IMR-90 (cell line): ENCODE results near the gene PHF20. TPM values are rescaled to one million over a fixed set of nuclear protein-coding genes. Genes with fewer than 3 reads are reported as not detected.

ENCODE experiments used
- ATAC-seq: fragments of 200-7000 bp; cut with Tn5 transposase; 2 replicates; pipeline ENCODE4 v1.9.1; 2020; ENCODE audit warnings: low read depth, mild to moderate bottlenecking, moderate library complexity
- BruUV-seq: library from RNA; stranded (reverse); fragments of 400-500 nt; replicated peaks from 2 replicates; lab custom pipeline; 2021; lab: Mats Ljungman, UMichigan
- CTCF ChIA-PET: fragments of 300-600 bp; formaldehyde crosslinking; extraction: SDS; loops from one replicate; lab custom pipeline; 2021; ENCODE audit warnings: antibody characterized with exemption; lab: Yijun Ruan, JAX
- POLR2A ChIA-PET: fragments of 300-600 bp; sonication (Branson Sonifier 250); formaldehyde crosslinking; loops from one replicate; lab custom pipeline; 2022; ENCODE audit warnings: antibody characterized with exemption; ENCODE audit not compliant: unreplicated experiment; lab: Charles Lee
- DNase-seq: peaks from one replicate; pipeline ENCODE4 v3.0.0; 2013
- H2AFZ ChIP-seq: replicated peaks from 2 replicates; pipeline ENCODE3; 2013; ENCODE audit warnings: low read length, mild to moderate bottlenecking; ENCODE audit not compliant: poor library complexity
- H2AK5ac ChIP-seq: 2 replicates; pipeline ENCODE4 v1.6.1; 2013; ENCODE audit warnings: low read depth, low read length, inconsistent platforms
- H2AK9ac ChIP-seq: replicated peaks from 2 replicates; pipeline ENCODE3; 2013; ENCODE audit warnings: mild to moderate bottlenecking, low read depth, low read length, moderate library complexity; ENCODE audit not compliant: poor library complexity
- H2BK120ac ChIP-seq: 2 replicates; pipeline ENCODE4 v1.6.1; 2013; ENCODE audit warnings: low read depth, low read length, inconsistent platforms
- H2BK15ac ChIP-seq: 3 replicates; pipeline ENCODE4 v1.6.1; 2013; ENCODE audit warnings: low read depth, low read length, inconsistent platforms
- H2BK20ac ChIP-seq: 2 replicates; pipeline ENCODE4 v1.6.1; 2013; ENCODE audit warnings: low read depth, mild to moderate bottlenecking, inconsistent platforms, low read length, moderate library complexity
- H2BK5ac ChIP-seq: 2 replicates; pipeline ENCODE4 v1.6.1; 2013; ENCODE audit warnings: mild to moderate bottlenecking, low read depth, low read length, inconsistent platforms; ENCODE audit not compliant: poor library complexity, severe bottlenecking
- H3K14ac ChIP-seq: replicated peaks from 2 replicates; pipeline ENCODE4 v1.6.1; 2013; ENCODE audit warnings: low read depth, low read length, inconsistent platforms
- H3K18ac ChIP-seq: 2 replicates; pipeline ENCODE4 v1.6.1; 2013; ENCODE audit warnings: low read depth, low read length, control low read depth
- H3K23ac ChIP-seq: 2 replicates; pipeline ENCODE4 v1.6.1; 2013; ENCODE audit warnings: low read depth, low read length, inconsistent platforms
- H3K27ac ChIP-seq: 2 replicates; pipeline ENCODE4 v1.5.1; 2013; ENCODE audit warnings: mild to moderate bottlenecking, control low read depth, low read length; ENCODE audit not compliant: insufficient read depth
- H3K27me3 ChIP-seq: 2 replicates; pipeline ENCODE4 v1.6.1; 2013; ENCODE audit warnings: low read length; ENCODE audit not compliant: control insufficient read depth, insufficient read depth
- H3K36me3 ChIP-seq: 2 replicates; pipeline ENCODE4 v1.6.1; 2013; ENCODE audit warnings: low read length, mixed read lengths; ENCODE audit not compliant: control insufficient read depth, insufficient read depth
- H3K4ac ChIP-seq: 2 replicates; pipeline ENCODE4 v1.6.1; 2013; ENCODE audit warnings: low read depth, low read length, inconsistent platforms
- H3K4me1 ChIP-seq: 2 replicates; pipeline ENCODE4 v1.6.1; 2013; ENCODE audit warnings: low read length, mixed read lengths; ENCODE audit not compliant: control insufficient read depth, insufficient read depth
- H3K4me2 ChIP-seq: 2 replicates; pipeline ENCODE4 v1.6.1; 2013; ENCODE audit warnings: low read depth, mild to moderate bottlenecking, control low read depth, low read length, moderate library complexity
- H3K4me3 ChIP-seq: 2 replicates; pipeline ENCODE4 v1.5.1; 2013; ENCODE audit warnings: low read depth, mild to moderate bottlenecking, control low read depth, low read length, moderate library complexity; ENCODE audit not compliant: insufficient read depth
- H3K56ac ChIP-seq: 2 replicates; pipeline ENCODE4 v1.6.1; 2013; ENCODE audit warnings: low read length, inconsistent platforms; ENCODE audit not compliant: insufficient read depth; ENCODE audit errors: extremely low read depth
- H3K79me1 ChIP-seq, 2 experiments: 2 replicates each; pipeline ENCODE4 v1.6.1; 2013; ENCODE audit warnings: low read length in 2 of 2, inconsistent platforms in 1 of 2, low read depth in 1 of 2
- H3K9ac ChIP-seq: 2 replicates; pipeline ENCODE4 v1.6.1; 2013; ENCODE audit warnings: low read depth, low read length, control low read depth
- H3K9me1 ChIP-seq: 2 replicates; pipeline ENCODE4 v1.6.1; 2013; ENCODE audit warnings: low read length, inconsistent platforms; ENCODE audit not compliant: insufficient read depth
- H3K9me3 ChIP-seq: 2 replicates; pipeline ENCODE4 v1.6.1; 2013; ENCODE audit warnings: low read length; ENCODE audit not compliant: control insufficient read depth, insufficient read depth
- H4K20me1 ChIP-seq: 2 replicates; pipeline ENCODE4 v1.6.1; 2013; ENCODE audit warnings: low read length, inconsistent platforms; ENCODE audit not compliant: insufficient read depth
- H4K5ac ChIP-seq: 2 replicates; pipeline ENCODE4 v1.6.1; 2013; ENCODE audit warnings: mild to moderate bottlenecking, low read depth, low read length, control low read depth
- H4K8ac ChIP-seq, 2 experiments: 2 replicates each; pipeline ENCODE4 v1.6.1; 2013; ENCODE audit warnings: low read depth in 2 of 2, low read length in 2 of 2, control low read depth in 1 of 2, inconsistent platforms in 1 of 2
- H4K91ac ChIP-seq: 2 replicates; pipeline ENCODE4 v1.6.1; 2013; ENCODE audit warnings: low read depth, low read length, inconsistent platforms; ENCODE audit not compliant: insufficient read depth
- BHLHE40 ChIP-seq: fragments of 150-350 bp; IDR thresholded peaks from 2 replicates; pipeline ENCODE4 v1.6.1; 2016; ENCODE audit warnings: mild to moderate bottlenecking, low read depth, low read length
- CEBPB ChIP-seq: IDR thresholded peaks from 2 replicates; pipeline ENCODE4 v1.6.1; 2012; ENCODE audit warnings: low read depth, low read length, improper control_type of control experiment
- CHD1 ChIP-seq: IDR thresholded peaks from 2 replicates; pipeline ENCODE4 v1.6.1; 2012; ENCODE audit warnings: low read depth, low read length, improper control_type of control experiment
- CTCF ChIP-seq: conservative IDR thresholded peaks from 2 replicates; pipeline ENCODE4 v1.5.1; 2012; ENCODE audit warnings: mild to moderate bottlenecking, low read depth, low read length, improper control_type of control experiment
- ELK1 ChIP-seq: fragments of 150-350 bp; IDR thresholded peaks from 2 replicates; pipeline ENCODE4 v1.6.1; 2016; ENCODE audit warnings: low read depth, mild to moderate bottlenecking, low read length, moderate library complexity, borderline replicate concordance
- FOS ChIP-seq: fragments of 150-350 bp; IDR thresholded peaks from 2 replicates; pipeline ENCODE4 v1.6.1; 2016; ENCODE audit warnings: low read depth, low read length
- MAFK ChIP-seq: IDR thresholded peaks from 2 replicates; pipeline ENCODE4 v1.6.1; 2012; ENCODE audit warnings: low read depth, low read length, improper control_type of control experiment
- MAZ ChIP-seq: IDR thresholded peaks from 2 replicates; pipeline ENCODE4 v1.6.1; 2012; ENCODE audit warnings: low read depth, mild to moderate bottlenecking, low read length, improper control_type of control experiment, moderate library complexity, borderline replicate concordance
- MXI1 ChIP-seq: IDR thresholded peaks from 2 replicates; pipeline ENCODE4 v1.6.1; 2012; ENCODE audit warnings: low read depth, mild to moderate bottlenecking, low read length, moderate library complexity, borderline replicate concordance
- NFE2L2 ChIP-seq: fragments of 150-350 bp; IDR thresholded peaks from 2 replicates; pipeline ENCODE4 v1.6.1; 2016; ENCODE audit warnings: low read depth, mild to moderate bottlenecking, low read length
- POLR2A ChIP-seq: IDR thresholded peaks from 2 replicates; pipeline ENCODE4 v1.6.1; 2012; ENCODE audit warnings: mild to moderate bottlenecking, low read depth, low read length
- RAD21 ChIP-seq: IDR thresholded peaks from 2 replicates; pipeline ENCODE4 v1.6.1; 2012; ENCODE audit warnings: low read length, improper control_type of control experiment
- RCOR1 ChIP-seq: IDR thresholded peaks from 2 replicates; pipeline ENCODE4 v1.6.1; 2012; ENCODE audit warnings: mild to moderate bottlenecking, low read length, improper control_type of control experiment; ENCODE audit not compliant: insufficient replicate concordance
- RFX5 ChIP-seq: IDR thresholded peaks from 2 replicates; pipeline ENCODE4 v1.8.0; 2012; ENCODE audit warnings: low read depth, mild to moderate bottlenecking, low read length, moderate library complexity
- SMC3 ChIP-seq: fragments of 150-350 bp; IDR thresholded peaks from 2 replicates; pipeline ENCODE4 v1.6.1; 2016; ENCODE audit warnings: low read depth, mild to moderate bottlenecking, antibody characterized with exemption, low read length, moderate library complexity
- USF2 ChIP-seq: fragments of 150-350 bp; IDR thresholded peaks from 2 replicates; pipeline ENCODE4 v1.6.1; 2017; ENCODE audit warnings: mild to moderate bottlenecking, antibody characterized with exemption, low read length, low read depth
- WGBS, 2 experiments: methylation state at CpG; one replicate each; pipeline versions ENCODE4 v1.1.5 to v1.1.7; 2013; ENCODE audit warnings: missing lambda C conversion rate in 2 of 2; ENCODE audit not compliant: insufficient read length in 1 of 2; ENCODE audit errors: extremely low coverage in 2 of 2; 5-methylcytosine and 5-hydroxymethylcytosine counted together
- dilution Hi-C: fragments of 300-500 bp; cut with HindIII; formaldehyde crosslinking; loops from one replicate; pipeline ENCODE4 v1.14.3; 2018; ENCODE audit warnings: low sequenced_read_pairs; ENCODE audit not compliant: unreplicated experiment
- in situ Hi-C: fragments of 300-500 bp; cut with MboI; formaldehyde crosslinking; loops from 3 replicates; pipeline ENCODE4 v1.14.3; 2019; ENCODE audit warnings: low sequenced_read_pairs, inconsistent platforms, mixed read lengths
- intact Hi-C: fragments of 100-400 bp; cut with micrococcal nuclease; formaldehyde crosslinking; loops from 2 replicates; pipeline ENCODE4 v1.10.0; 2022
- polyA plus RNA-seq, 3 experiments: library from polyadenylated mRNA; depleted of rRNA; stranded (reverse); fragments of >200 nt; gene quantifications; 2 replicates each; pipeline ENCODE4 v1.2.3, GENCODE V29; 2012; ENCODE audit warnings: low replicate concordance in 1 of 3
- total RNA-seq: library from RNA; depleted of rRNA; stranded (reverse); fragments of >200 nt; gene quantifications from 2 replicates; pipeline ENCODE4 v1.2.3, GENCODE V29; 2012

The PHF20 gene
- total and polyA plus RNA-seq, 2 of the 4 experiments (the other 2 are of a cell fraction), result 22.0 to 22.5 TPM

DNA sequence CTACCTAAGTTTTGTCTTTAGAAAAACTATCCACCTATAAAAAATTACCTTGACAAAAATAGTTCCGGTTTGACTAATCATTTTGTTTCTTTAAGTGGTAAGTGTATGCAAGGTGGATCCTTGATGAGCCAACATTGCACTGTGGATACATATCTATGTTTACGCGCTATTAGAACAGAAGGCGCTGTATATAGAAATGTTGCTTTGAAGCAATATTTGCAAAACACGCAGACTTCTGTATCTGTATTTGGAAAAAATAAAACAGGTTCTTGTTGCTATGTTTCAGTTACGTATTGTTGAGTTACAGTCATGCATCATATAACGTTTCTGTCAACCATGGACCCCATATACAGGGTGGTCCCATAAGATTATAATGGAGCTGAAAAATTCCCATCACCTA lies 178.3 kb downstream of the PHF20 start:
- Histone ChIP-seq H3K9ac (no peak overlapping the region), H3K27me3 (no peaks in the 10 kb centered on the region), H4K91ac (no peak overlapping the region), H2BK5ac (no peak overlapping the region), H2BK20ac (no peak overlapping the region), H4K5ac (no peak overlapping the region), H4K20me1 (peaks cover 22% of the 10 kb centered on the region), H3K27ac (no peak overlapping the region), H3K4me2 (no peak overlapping the region), H2BK15ac (no peak overlapping the region), H3K23ac (no peak overlapping the region), H3K36me3 (peaks cover 16% of the 10 kb centered on the region), H2AFZ (no peak overlapping the region), H2AK5ac (no peak overlapping the region), H3K9me1 (peaks cover 9% of the 10 kb centered on the region), H3K4me3 (no peak overlapping the region), H3K18ac (no peak overlapping the region), H4K8ac (no peak overlapping the region), H3K14ac (no peak overlapping the region), H3K79me1 (peaks cover 5 to 49% of the 10 kb centered on the region in 2 experiments; a peak in 3 of 4 replicates), H3K4ac (no peak overlapping the region), H3K4me1 (peaks cover 7% of the 10 kb centered on the region), H2AK9ac (no peak overlapping the region), H2BK120ac (no peak overlapping the region), H3K56ac (no peak overlapping the region), H3K9me3 (no peaks in the 10 kb centered on the region)
- in situ Hi-C loops (no loop called here), intact Hi-C loops (loop anchor here (5.0 kb wide), 2 partner anchors 208 to 253 kb away; partner anchors contain the start of genes NFS1, RBM39 and ROMO1), dilution Hi-C loops (no loop called here)
- POLR2A ChIA-PET, result no interaction called here
- DNase-seq (no peak), ATAC-seq (no peak)
- BruUV-seq, result no TSS peak
- CTCF ChIA-PET, result no interaction called here
- TF ChIP-seq CTCF (no peak), MXI1 (no peak), USF2 (no peak), MAZ (no peak), POLR2A (no peak), SMC3 (no peak), NFE2L2 (no peak), RFX5 (no peak), FOS (no peak), CHD1 (no peak), RAD21 (no peak), BHLHE40 (no peak), RCOR1 (no peak), CEBPB (no peak), ELK1 (no peak), MAFK (no peak)
- no CpG with 5 or more reads among the region's 7 CpGs for WGBS, 2 experiments
